HG02763 (cell line): Measurements from ENCODE around the gene BTBD2.

ENCODE experiments used
- ATAC-seq: cut with Tn5 transposase; IDR thresholded peaks from one replicate; pipeline ENCODE4 v1.9.1; 2021; ENCODE audit warnings: mild to moderate bottlenecking, moderate library complexity; ENCODE audit not compliant: unreplicated experiment

BTBD2 gene

GRCh38 chr19:1944916-1945561 is 70.5 kb downstream of the BTBD2 start:
- no peak for ATAC-seq

- no peak for ATAC-seq
Observed at GRCh38 chr19:1944088-1944915, 71.2 kb downstream of the BTBD2 start.

GRCh38 chr19:1943661-1944087 is 71.8 kb downstream of the BTBD2 start:
- no peak for ATAC-seq

- no peak for ATAC-seq
Observed at GRCh38 chr19:1942934-1943555, 72.5 kb downstream of the BTBD2 start.

- no peak for ATAC-seq
Observed at GRCh38 chr19:1942078-1942933, 73.2 kb downstream of the BTBD2 start.

- ATAC-seq = peak; percentile 58
Observed at GRCh38 chr19:1941146-1942077, 74.1 kb downstream of the BTBD2 start, which contains the start of gene CSNK1G2. Gene CSNK1G2 (plus strand): TSS chr19:1941172. CDS start chr19:1969773, 28,601 bp downstream.

GRCh38 chr19:1938071-1938470 is 77.4 kb downstream of the BTBD2 start:
- no peak for ATAC-seq

- ATAC-seq = no peak
Observed at GRCh38 chr19:1936916-1937610, 78.5 kb downstream of the BTBD2 start.

- ATAC-seq = no peak
Observed at GRCh38 chr19:1936430-1936829, 79.1 kb downstream of the BTBD2 start.

GRCh38 chr19:1935484-1936208 is 79.9 kb downstream of the BTBD2 start:
- no peak for ATAC-seq
